SK-N-SH (cell line): ENCODE measurements around the gene SLC25A21. TPM values are rescaled to one million over a fixed set of nuclear protein-coding genes. Genes with fewer than 3 reads are reported as not detected.
"Not testable (repeated sequence)": the region's sequence is repeated elsewhere in the genome, so short reads cannot be mapped to it uniquely, and the experiment has no call there.

Source experiments
- CTCF ChIA-PET: fragments of 300-600, 350-600 bp; formaldehyde crosslinking; extraction: SDS; loops from one replicate; lab custom pipeline; 2021; lab: Yijun Ruan, JAX
- POLR2A ChIA-PET: fragments of 350-600 bp; sonication (Branson Sonifier 250); formaldehyde crosslinking; extraction: SDS; loops from one replicate; lab custom pipeline; 2020; ENCODE audit warnings: antibody characterized with exemption, inconsistent platforms; lab: Yijun Ruan, JAX
- DNase-seq: peaks from one replicate; pipeline ENCODE4 v3.0.0; 2012
- H2AFZ ChIP-seq: fragments of 200-600 bp; sonication (generic); 2 replicates; pipeline ENCODE4 v1.8.1; 2016; ENCODE audit warnings: antibody characterized with exemption, mild to moderate bottlenecking, low read depth
- H3F3A ChIP-seq: fragments of 200-600 bp; sonication (generic); replicated peaks from 2 replicates; pipeline ENCODE3; 2016; ENCODE audit warnings: antibody characterized with exemption, mild to moderate bottlenecking; ENCODE audit not compliant: insufficient read depth
- H3K27ac ChIP-seq, 2 experiments: fragments of 200-500 bp in 1 of 2; fragments of 200-600 bp in 1 of 2; sonication (Bioruptor generic) in 1 of 2; sonication (generic), shearing (Covaris generic) in 1 of 2; 2 replicates each; pipeline versions ENCODE4 v1.5.1 to v1.6.1; 2014 to 2016; ENCODE audit warnings: low read depth in 2 of 2, inconsistent platforms in 1 of 2, low read length in 1 of 2, mild to moderate bottlenecking in 1 of 2, mixed read lengths in 1 of 2
- H3K27me3 ChIP-seq: fragments of 200-600 bp; sonication (generic), shearing (Covaris generic); 2 replicates; pipeline ENCODE4 v1.6.1; 2016; ENCODE audit warnings: mixed run types; ENCODE audit not compliant: insufficient read depth
- H3K36me3 ChIP-seq, 2 experiments: fragments of 200-500 bp in 1 of 2; fragments of 200-600 bp in 1 of 2; sonication (Bioruptor generic) in 1 of 2; sonication (generic) in 1 of 2; replicated peaks in 1 of 2; 2 replicates each; pipeline versions ENCODE3 to v1.5.1; 2014 to 2016; ENCODE audit warnings: low read length in 1 of 2, mild to moderate bottlenecking in 1 of 2; ENCODE audit not compliant: insufficient read depth in 2 of 2, control insufficient read depth in 1 of 2
- H3K4me1 ChIP-seq, 2 experiments: fragments of 200-500 bp in 1 of 2; fragments of 200-600 bp in 1 of 2; sonication (Bioruptor generic) in 1 of 2; sonication (generic), shearing (Covaris generic) in 1 of 2; 2 replicates each; pipeline versions ENCODE4 v1.5.1 to v1.6.1; 2014 to 2016; ENCODE audit warnings: low read depth in 1 of 2, low read length in 1 of 2, mixed run types in 1 of 2; ENCODE audit not compliant: insufficient read depth in 2 of 2, control insufficient read depth in 1 of 2
- H3K4me2 ChIP-seq: fragments of 200-600 bp; sonication (generic), shearing (Covaris generic); 2 replicates; pipeline ENCODE4 v1.6.1; 2017; ENCODE audit warnings: mixed run types
- H3K4me3 ChIP-seq, 2 experiments: fragments of 200-500 bp in 1 of 2; fragments of 200-600 bp in 1 of 2; sonication (Bioruptor generic) in 1 of 2; sonication (generic), shearing (Covaris generic) in 1 of 2; 2 replicates each; pipeline versions ENCODE4 v1.5.1 to v1.8.1; 2014 to 2016; ENCODE audit warnings: low read depth in 2 of 2, inconsistent platforms in 1 of 2, low read length in 1 of 2, mild to moderate bottlenecking in 1 of 2, mixed read lengths in 1 of 2, moderate library complexity in 1 of 2
- H3K79me2 ChIP-seq: fragments of 200-600 bp; sonication (generic); 2 replicates; pipeline ENCODE4 v1.8.1; 2017; ENCODE audit warnings: mild to moderate bottlenecking; ENCODE audit not compliant: insufficient read depth
- H3K9ac ChIP-seq: fragments of 200-600 bp; sonication (generic); 2 replicates; pipeline ENCODE4 v1.6.1; 2017; ENCODE audit warnings: mixed run types
- H3K9me2 ChIP-seq: fragments of 200-600 bp; sonication (generic); 2 replicates; pipeline ENCODE4 v1.6.1; 2017; ENCODE audit warnings: mixed run types
- H3K9me3 ChIP-seq: fragments of 200-600 bp; sonication (generic); 2 replicates; pipeline ENCODE4 v1.6.1; 2017; ENCODE audit warnings: mixed run types, mild to moderate bottlenecking, moderate library complexity
- H4K20me1 ChIP-seq: fragments of 200-600 bp; sonication (generic); 2 replicates; pipeline ENCODE4 v1.6.1; 2017; ENCODE audit warnings: mild to moderate bottlenecking, mixed run types; ENCODE audit not compliant: insufficient read depth
- CHD2 ChIP-seq: fragments of 150-350 bp; IDR thresholded peaks from 2 replicates; pipeline ENCODE4 v1.6.1; 2018; ENCODE audit warnings: low read length; ENCODE audit not compliant: partially characterized antibody
- ELF1 ChIP-seq: IDR thresholded peaks from 2 replicates; pipeline ENCODE4 v1.4.0; 2012
- EP300 ChIP-seq, 2 experiments: IDR thresholded peaks; 2 replicates each; pipeline versions ENCODE4 v1.4.0 to v1.6.1; 2012; ENCODE audit warnings: borderline replicate concordance in 1 of 2, low read depth in 1 of 2, low read length in 1 of 2
- EZH2phosphoT487 ChIP-seq: fragments of 200-600 bp; sonication (generic); IDR thresholded peaks from 2 replicates; pipeline ENCODE4 v1.6.1; 2017; ENCODE audit warnings: low read depth, mixed run types, mild to moderate bottlenecking, antibody characterized with exemption, moderate library complexity, borderline replicate concordance
- FOXM1 ChIP-seq: IDR thresholded peaks from 2 replicates; pipeline ENCODE4 v1.4.0; 2012; ENCODE audit warnings: low read depth, mild to moderate bottlenecking
- JUND ChIP-seq: IDR thresholded peaks from 2 replicates; pipeline ENCODE4 v1.4.0; 2012
- MAX ChIP-seq: IDR thresholded peaks from 2 replicates; pipeline ENCODE4 v1.4.0; 2012; ENCODE audit warnings: low read depth
- MEF2A ChIP-seq: IDR thresholded peaks from 2 replicates; pipeline ENCODE4 v1.4.0; 2012; ENCODE audit warnings: low read depth, borderline replicate concordance
- RAD21 ChIP-seq: IDR thresholded peaks from 2 replicates; pipeline ENCODE4 v1.6.1; 2012; ENCODE audit warnings: mild to moderate bottlenecking, low read length
- RFX5 ChIP-seq: IDR thresholded peaks from 2 replicates; pipeline ENCODE4 v1.6.1; 2012; ENCODE audit warnings: mild to moderate bottlenecking, improper control_type of control experiment, low read length
- SIN3A ChIP-seq: IDR thresholded peaks from 2 replicates; pipeline ENCODE4 v1.6.1; 2012; ENCODE audit warnings: low read depth, mild to moderate bottlenecking, low read length, moderate library complexity, borderline replicate concordance
- TCF12 ChIP-seq: IDR thresholded peaks from 2 replicates; pipeline ENCODE4 v1.4.0; 2012
- TEAD4 ChIP-seq: IDR thresholded peaks from 2 replicates; pipeline ENCODE4 v1.4.0; 2012; ENCODE audit warnings: mild to moderate bottlenecking, borderline replicate concordance; ENCODE audit not compliant: insufficient read depth
- WGBS: methylation state at CpG from one replicate; pipeline ENCODE4 v1.1.6; 2017; ENCODE audit warnings: low lambda C conversion rate; 5-methylcytosine and 5-hydroxymethylcytosine counted together
- polyA plus RNA-seq, 3 experiments: library from polyadenylated mRNA; depleted of rRNA; stranded (reverse); fragments of >200 nt; gene quantifications; 2 replicates each; pipeline ENCODE4 v1.2.3, GENCODE V29; 2012
- TF ChIP-seq, protein P1 (sequence below): fragments of 200-600 bp; sonication (generic); IDR thresholded peaks from 2 replicates; pipeline ENCODE4 v1.6.1; 2017; ENCODE audit warnings: antibody characterized with exemption, mild to moderate bottlenecking, moderate library complexity
- TF ChIP-seq, protein P2 (sequence below): IDR thresholded peaks from 2 replicates; pipeline ENCODE4 v1.4.0; 2012; ENCODE audit warnings: low read depth, borderline replicate concordance

Gene SLC25A21
- polyA plus RNA-seq, 1 of the 3 experiments (the other 2 are of a cell fraction): not detected

- Histone ChIP-seq H3K9me3 (no peaks in the 10 kb centered on the region), H3K79me2 (no peaks in the 10 kb centered on the region), H3K9me2 (no peaks in the 10 kb centered on the region), H3K4me1 (no peaks in the 10 kb centered on the region), H3K36me3 (no peaks in the 10 kb centered on the region), H2AFZ (no peak overlapping the region), H3K9ac (no peak overlapping the region), H3K4me2 (no peak overlapping the region), H3K4me3 (no peak overlapping the region), H3K27ac (no peak overlapping the region), H3K27me3 (no peaks in the 10 kb centered on the region), H4K20me1 (no peaks in the 10 kb centered on the region), H3F3A (no peaks in the 10 kb centered on the region)
- WGBS: 26% methylated on average over 4 of the region's 4 CpGs
- ChIA-PET CTCF (no interaction called here), POLR2A (no interaction called here)
- no peak for DNase-seq
- TF ChIP-seq, protein P1, sequence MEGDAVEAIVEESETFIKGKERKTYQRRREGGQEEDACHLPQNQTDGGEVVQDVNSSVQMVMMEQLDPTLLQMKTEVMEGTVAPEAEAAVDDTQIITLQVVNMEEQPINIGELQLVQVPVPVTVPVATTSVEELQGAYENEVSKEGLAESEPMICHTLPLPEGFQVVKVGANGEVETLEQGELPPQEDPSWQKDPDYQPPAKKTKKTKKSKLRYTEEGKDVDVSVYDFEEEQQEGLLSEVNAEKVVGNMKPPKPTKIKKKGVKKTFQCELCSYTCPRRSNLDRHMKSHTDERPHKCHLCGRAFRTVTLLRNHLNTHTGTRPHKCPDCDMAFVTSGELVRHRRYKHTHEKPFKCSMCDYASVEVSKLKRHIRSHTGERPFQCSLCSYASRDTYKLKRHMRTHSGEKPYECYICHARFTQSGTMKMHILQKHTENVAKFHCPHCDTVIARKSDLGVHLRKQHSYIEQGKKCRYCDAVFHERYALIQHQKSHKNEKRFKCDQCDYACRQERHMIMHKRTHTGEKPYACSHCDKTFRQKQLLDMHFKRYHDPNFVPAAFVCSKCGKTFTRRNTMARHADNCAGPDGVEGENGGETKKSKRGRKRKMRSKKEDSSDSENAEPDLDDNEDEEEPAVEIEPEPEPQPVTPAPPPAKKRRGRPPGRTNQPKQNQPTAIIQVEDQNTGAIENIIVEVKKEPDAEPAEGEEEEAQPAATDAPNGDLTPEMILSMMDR: no peak
- TF ChIP-seq EP300 (IDR thresholded peaks at IDR 0.05; ENCODE audit: borderline replicate concordance in 1 of 2, low read depth in 1 of 2, low read length in 1 of 2) (no peak), ELF1 (no peak), RFX5 (no peak), CHD2 (no peak)
- TF ChIP-seq, protein P2, sequence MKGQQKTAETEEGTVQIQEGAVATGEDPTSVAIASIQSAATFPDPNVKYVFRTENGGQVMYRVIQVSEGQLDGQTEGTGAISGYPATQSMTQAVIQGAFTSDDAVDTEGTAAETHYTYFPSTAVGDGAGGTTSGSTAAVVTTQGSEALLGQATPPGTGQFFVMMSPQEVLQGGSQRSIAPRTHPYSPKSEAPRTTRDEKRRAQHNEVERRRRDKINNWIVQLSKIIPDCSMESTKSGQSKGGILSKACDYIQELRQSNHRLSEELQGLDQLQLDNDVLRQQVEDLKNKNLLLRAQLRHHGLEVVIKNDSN: no peak
- TF ChIP-seq, all 33 proteins: peak for 0
Measured at GRCh38 chr14:36866867-36867266, 305.5 kb downstream of the SLC25A21 start.

DNA sequence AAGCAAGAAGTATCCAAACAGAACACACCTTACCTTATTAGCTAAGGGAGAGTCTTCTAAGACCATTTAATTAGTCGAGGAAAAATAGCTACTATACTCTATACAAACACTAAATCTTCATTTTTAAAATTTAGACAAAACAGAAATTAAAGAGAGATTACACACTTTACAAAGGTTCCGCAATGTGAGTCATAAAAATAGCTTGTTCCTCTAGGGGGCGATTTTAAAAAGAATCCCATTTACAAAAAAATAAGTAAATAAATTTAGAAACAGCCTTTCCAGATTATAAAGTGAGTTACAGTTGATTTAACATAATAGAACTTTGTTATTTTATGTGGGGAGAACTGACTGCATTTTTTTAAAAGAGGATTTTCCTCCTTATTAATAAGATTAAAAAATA, 309.1 kb downstream of the SLC25A21 start:
- POLR2A ChIA-PET: no interaction called here
- H3K4me1 ChIP-seq: no peaks in the 10 kb centered on the region
- no peak overlapping the region for H2AFZ ChIP-seq
- DNase-seq: no peak
- H3F3A ChIP-seq: no peaks in the 10 kb centered on the region
- CTCF ChIA-PET: interaction anchor here (0.9 kb wide), 1 partner anchor 19 kb away, joined by 4 read pairs; no protein-coding TSS in a partner anchor
- H3K36me3 ChIP-seq: no peaks in the 10 kb centered on the region
- H3K27ac ChIP-seq: no peak overlapping the region
- no peaks in the 10 kb centered on the region for H3K9me2 ChIP-seq
- H3K9me3 ChIP-seq: no peaks in the 10 kb centered on the region
- H3K79me2 ChIP-seq: no peaks in the 10 kb centered on the region
- H3K27me3 ChIP-seq: no peaks in the 10 kb centered on the region
- TF ChIP-seq EZH2phosphoT487 (no peak), CHD2 (no peak), RAD21 (no peak), MEF2A (no peak), SIN3A (no peak), FOXM1 (no peak), TCF12 (no peak), JUND (no peak), MAX (no peak), TEAD4 (no peak), RFX5 (no peak), ELF1 (no peak)
- TF ChIP-seq, protein P1: no peak
- TF ChIP-seq, all 33 proteins: peak for 0
- H3K9ac ChIP-seq: no peak overlapping the region
- H4K20me1 ChIP-seq: no peaks in the 10 kb centered on the region
- WGBS: 30% methylated on average over 3 of the region's 3 CpGs
- H3K4me2 ChIP-seq: no peak overlapping the region
- no peak overlapping the region for H3K4me3 ChIP-seq

- H3K9ac ChIP-seq, POLR2A ChIA-PET, H4K20me1 ChIP-seq, H3K4me3 ChIP-seq, DNase-seq, H3K27me3 ChIP-seq, CTCF ChIA-PET, H2AFZ ChIP-seq, H3K27ac ChIP-seq, H3F3A ChIP-seq, H3K79me2 ChIP-seq, H3K4me2 ChIP-seq, H3K9me3 ChIP-seq, H3K9me2 ChIP-seq, H3K4me1 ChIP-seq, H3K36me3 ChIP-seq: not testable (repeated sequence)
Measured at GRCh38 chr14:36862237-36862636, 310.2 kb downstream of the SLC25A21 start.
